ENCODE results near the gene NEURL2. TPM values are rescaled to one million over a fixed set of nuclear protein-coding genes. Genes with fewer than 3 reads are reported as not detected.
A peak's percentile ranks its signal among the peaks of the same experiment; 100 is the strongest.

The NEURL2 gene
- total RNA-seq, 1 donor from 2014 or later: 0.24 TPM

DNA sequence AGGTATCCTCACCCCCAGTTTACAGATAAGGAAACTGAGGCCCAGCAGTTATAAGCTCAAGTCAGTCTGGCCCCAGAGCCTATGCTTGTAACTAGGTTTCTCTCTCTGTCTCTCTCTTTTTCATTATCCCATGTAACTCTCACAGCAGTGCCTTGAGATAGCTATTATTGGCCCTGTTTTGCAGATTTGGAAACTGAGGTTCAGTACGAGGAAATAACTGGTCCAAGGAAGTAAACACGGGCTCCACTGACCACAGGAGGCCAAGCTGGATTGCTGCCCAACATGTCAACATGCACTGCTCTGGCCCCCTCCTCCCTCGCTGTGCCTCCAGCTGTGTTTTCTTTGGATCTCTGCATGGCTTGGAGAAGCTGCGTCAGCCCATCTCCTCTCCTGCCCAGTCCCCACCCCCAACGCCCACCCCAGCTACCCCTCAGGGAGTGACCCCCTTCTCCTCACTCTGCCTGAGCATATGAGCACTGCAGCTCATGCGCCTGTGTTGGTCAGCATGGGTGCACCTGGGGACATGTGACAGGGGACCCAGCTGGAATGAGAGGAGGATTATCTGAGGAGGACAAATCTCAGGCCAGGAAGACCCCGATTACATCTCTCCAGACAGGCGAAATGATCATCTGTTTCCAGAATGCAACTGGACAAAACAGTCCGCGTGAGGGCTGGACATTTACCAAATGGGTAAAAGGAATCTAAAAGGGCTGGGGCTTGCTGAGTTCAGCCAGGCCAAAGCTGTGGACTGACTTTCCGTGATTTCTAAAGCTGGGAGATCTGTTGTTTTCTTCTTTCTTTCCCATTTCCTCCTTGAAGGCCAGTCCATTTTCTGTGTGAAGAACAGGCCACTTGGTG is 28.8 kb upstream of the NEURL2 start:
- H2AFZ ChIP-seq (replicated peaks): no peak overlapping the region
- no peak overlapping the region for H3K27ac ChIP-seq
- DNase-seq (ENCODE audit: low spot score): no peak
- H3K4me1 Mint-ChIP-seq: peaks cover 28% of the 10 kb centered on the region
- H3K27me3 Mint-ChIP-seq (ENCODE audit: insufficient read depth, low read depth): peaks cover 3% of the 10 kb centered on the region
- no peaks in the 10 kb centered on the region for H3K36me3 Mint-ChIP-seq
- no peaks in the 10 kb centered on the region for H3K27me3 ChIP-seq
- H3K27ac Mint-ChIP-seq: peak overlapping the region; percentile 42
- H3K79me2 ChIP-seq (ENCODE audit: low read depth): no peaks in the 10 kb centered on the region
- no peaks in the 10 kb centered on the region for H3K9me3 ChIP-seq (ENCODE audit: low read depth)
- H3K9ac ChIP-seq: no peak overlapping the region
- no peak overlapping the region for H3K4me3 Mint-ChIP-seq
- TF ChIP-seq EZH2 (IDR thresholded peaks at IDR 0.05): no peak
- TF ChIP-seq, protein P1, sequence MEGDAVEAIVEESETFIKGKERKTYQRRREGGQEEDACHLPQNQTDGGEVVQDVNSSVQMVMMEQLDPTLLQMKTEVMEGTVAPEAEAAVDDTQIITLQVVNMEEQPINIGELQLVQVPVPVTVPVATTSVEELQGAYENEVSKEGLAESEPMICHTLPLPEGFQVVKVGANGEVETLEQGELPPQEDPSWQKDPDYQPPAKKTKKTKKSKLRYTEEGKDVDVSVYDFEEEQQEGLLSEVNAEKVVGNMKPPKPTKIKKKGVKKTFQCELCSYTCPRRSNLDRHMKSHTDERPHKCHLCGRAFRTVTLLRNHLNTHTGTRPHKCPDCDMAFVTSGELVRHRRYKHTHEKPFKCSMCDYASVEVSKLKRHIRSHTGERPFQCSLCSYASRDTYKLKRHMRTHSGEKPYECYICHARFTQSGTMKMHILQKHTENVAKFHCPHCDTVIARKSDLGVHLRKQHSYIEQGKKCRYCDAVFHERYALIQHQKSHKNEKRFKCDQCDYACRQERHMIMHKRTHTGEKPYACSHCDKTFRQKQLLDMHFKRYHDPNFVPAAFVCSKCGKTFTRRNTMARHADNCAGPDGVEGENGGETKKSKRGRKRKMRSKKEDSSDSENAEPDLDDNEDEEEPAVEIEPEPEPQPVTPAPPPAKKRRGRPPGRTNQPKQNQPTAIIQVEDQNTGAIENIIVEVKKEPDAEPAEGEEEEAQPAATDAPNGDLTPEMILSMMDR (IDR thresholded peaks at IDR 0.05): no peak
- no peak for TF ChIP-seq EZH2phosphoT487 (IDR thresholded peaks at IDR 0.05)
- no peak overlapping the region for H3K4me2 ChIP-seq
- H3K4me3 ChIP-seq: no peak overlapping the region
- no peaks in the 10 kb centered on the region for H3K9me3 Mint-ChIP-seq
- no peaks in the 10 kb centered on the region for H3F3A ChIP-seq (ENCODE audit: low read depth)
- H3K36me3 ChIP-seq: no peaks in the 10 kb centered on the region
- no peaks in the 10 kb centered on the region for H4K20me1 ChIP-seq (ENCODE audit: low read depth)
- H3K4me1 ChIP-seq: peaks cover 3% of the 10 kb centered on the region

DNA sequence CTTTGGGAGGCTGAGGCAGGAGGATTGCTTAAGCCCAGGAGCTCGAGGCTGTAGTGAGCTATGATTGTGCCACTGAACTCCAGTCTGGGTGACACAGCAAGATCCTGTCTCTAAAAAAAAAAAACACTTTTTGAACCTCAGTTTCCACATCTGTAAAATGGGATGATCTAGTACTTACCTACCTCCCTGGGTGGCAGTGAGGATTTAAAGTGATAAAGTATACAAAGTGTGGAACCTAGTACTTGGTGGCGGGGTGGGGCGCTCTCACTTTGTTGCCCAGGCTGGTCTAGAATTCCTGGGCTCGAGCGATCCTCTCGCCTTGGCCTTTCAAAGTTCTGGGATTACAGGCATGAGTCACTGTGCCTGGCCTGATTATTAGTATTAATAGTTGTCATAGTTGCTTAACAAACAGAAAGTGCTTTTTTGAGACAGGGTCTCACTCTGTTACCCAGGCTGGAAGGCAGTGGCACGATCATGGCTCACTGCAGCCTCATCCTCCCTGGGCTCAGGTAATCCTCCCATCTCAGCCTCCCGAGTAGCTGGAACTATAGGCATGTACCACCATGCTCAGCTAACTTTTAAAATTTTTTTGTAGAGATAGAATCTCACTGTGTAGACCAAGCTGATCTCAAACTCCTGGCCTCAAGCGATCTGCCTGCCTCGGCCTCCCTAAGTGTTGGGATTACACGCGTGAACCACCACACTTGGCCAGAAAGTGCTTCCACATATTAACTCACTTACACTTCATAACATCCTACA is 27.9 kb upstream of the NEURL2 start:
- Histone ChIP-seq H3F3A (ENCODE audit: low read depth) (no peaks in the 10 kb centered on the region), H3K4me2 (no peak overlapping the region), H4K20me1 (ENCODE audit: low read depth) (no peaks in the 10 kb centered on the region), H3K9me3 (ENCODE audit: low read depth) (no peaks in the 10 kb centered on the region), H2AFZ (replicated peaks) (no peak overlapping the region), H3K27ac (no peak overlapping the region), H3K36me3 (no peaks in the 10 kb centered on the region), H3K27me3 (no peaks in the 10 kb centered on the region), H3K79me2 (ENCODE audit: low read depth) (no peaks in the 10 kb centered on the region), H3K9ac (no peak overlapping the region), H3K4me3 (no peak overlapping the region), H3K4me1 (peaks cover 3% of the 10 kb centered on the region)
- peaks cover 1% of the 10 kb centered on the region for H3K27me3 Mint-ChIP-seq (ENCODE audit: insufficient read depth, low read depth)
- no peak for DNase-seq (ENCODE audit: low spot score)
- no peaks in the 10 kb centered on the region for H3K9me3 Mint-ChIP-seq
- H3K27ac Mint-ChIP-seq: peak overlapping the region; percentile 37
- peaks cover 29% of the 10 kb centered on the region for H3K4me1 Mint-ChIP-seq
- TF ChIP-seq, protein P1 (IDR thresholded peaks at IDR 0.05): no peak
- TF ChIP-seq EZH2 (IDR thresholded peaks at IDR 0.05) (no peak), EZH2phosphoT487 (IDR thresholded peaks at IDR 0.05) (no peak)
- H3K36me3 Mint-ChIP-seq: no peaks in the 10 kb centered on the region
- H3K4me3 Mint-ChIP-seq: peak overlapping the region; percentile 58

DNA sequence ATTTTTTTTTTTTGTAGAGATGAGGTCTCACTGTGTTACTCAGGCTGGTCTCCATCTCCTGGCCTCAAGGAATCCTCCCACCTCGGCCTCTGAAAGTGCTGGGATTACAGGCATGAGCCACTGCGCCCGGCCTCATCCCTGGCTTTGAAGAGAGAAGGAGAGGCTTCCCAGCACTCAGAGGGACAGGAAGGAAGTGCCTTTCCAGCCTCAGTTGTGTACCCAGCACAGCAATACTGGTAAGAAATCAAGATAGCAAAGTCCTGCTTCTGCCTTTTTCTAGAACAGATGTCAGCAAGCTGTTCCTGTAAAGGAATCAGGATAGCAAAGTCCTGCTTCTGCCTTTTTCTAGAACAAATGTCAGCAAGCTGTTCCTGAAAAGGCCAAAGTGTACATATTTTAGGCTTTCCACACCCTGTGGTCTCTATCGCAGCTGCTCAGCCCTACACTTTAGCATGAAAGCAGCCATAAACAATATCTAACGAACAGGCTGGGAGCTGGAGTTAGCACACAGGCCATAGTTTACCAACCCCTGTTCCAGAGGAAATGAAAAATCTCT is 27.3 kb upstream of the NEURL2 start:
- Histone ChIP-seq H3K9me3 (ENCODE audit: low read depth) (no peaks in the 10 kb centered on the region), H3K4me2 (no peak overlapping the region), H3K79me2 (ENCODE audit: low read depth) (no peaks in the 10 kb centered on the region), H3F3A (ENCODE audit: low read depth) (no peaks in the 10 kb centered on the region), H3K36me3 (no peaks in the 10 kb centered on the region), H3K4me3 (no peak overlapping the region), H3K4me1 (peaks cover 3% of the 10 kb centered on the region), H3K27ac (no peak overlapping the region), H3K9ac (no peak overlapping the region), H3K27me3 (no peaks in the 10 kb centered on the region), H4K20me1 (ENCODE audit: low read depth) (no peaks in the 10 kb centered on the region), H2AFZ (replicated peaks) (no peak overlapping the region)
- no peak overlapping the region for H3K27ac Mint-ChIP-seq
- no peaks in the 10 kb centered on the region for H3K27me3 Mint-ChIP-seq (ENCODE audit: insufficient read depth, low read depth)
- no peak for DNase-seq (ENCODE audit: low spot score)
- peaks cover 29% of the 10 kb centered on the region for H3K4me1 Mint-ChIP-seq
- H3K36me3 Mint-ChIP-seq: no peaks in the 10 kb centered on the region
- no peak for TF ChIP-seq EZH2phosphoT487 (IDR thresholded peaks at IDR 0.05)
- no peak for TF ChIP-seq EZH2 (IDR thresholded peaks at IDR 0.05)
- TF ChIP-seq, protein P1 (IDR thresholded peaks at IDR 0.05): no peak
- no peak overlapping the region for H3K4me3 Mint-ChIP-seq
- H3K9me3 Mint-ChIP-seq: no peaks in the 10 kb centered on the region
